ENCODE results near the gene GPR39.

- TF ChIP-seq POLR2A (IDR thresholded peaks at IDR 0.05): no peak
- TF ChIP-seq, protein P1, sequence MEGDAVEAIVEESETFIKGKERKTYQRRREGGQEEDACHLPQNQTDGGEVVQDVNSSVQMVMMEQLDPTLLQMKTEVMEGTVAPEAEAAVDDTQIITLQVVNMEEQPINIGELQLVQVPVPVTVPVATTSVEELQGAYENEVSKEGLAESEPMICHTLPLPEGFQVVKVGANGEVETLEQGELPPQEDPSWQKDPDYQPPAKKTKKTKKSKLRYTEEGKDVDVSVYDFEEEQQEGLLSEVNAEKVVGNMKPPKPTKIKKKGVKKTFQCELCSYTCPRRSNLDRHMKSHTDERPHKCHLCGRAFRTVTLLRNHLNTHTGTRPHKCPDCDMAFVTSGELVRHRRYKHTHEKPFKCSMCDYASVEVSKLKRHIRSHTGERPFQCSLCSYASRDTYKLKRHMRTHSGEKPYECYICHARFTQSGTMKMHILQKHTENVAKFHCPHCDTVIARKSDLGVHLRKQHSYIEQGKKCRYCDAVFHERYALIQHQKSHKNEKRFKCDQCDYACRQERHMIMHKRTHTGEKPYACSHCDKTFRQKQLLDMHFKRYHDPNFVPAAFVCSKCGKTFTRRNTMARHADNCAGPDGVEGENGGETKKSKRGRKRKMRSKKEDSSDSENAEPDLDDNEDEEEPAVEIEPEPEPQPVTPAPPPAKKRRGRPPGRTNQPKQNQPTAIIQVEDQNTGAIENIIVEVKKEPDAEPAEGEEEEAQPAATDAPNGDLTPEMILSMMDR (IDR thresholded peaks at IDR 0.05): no peak
Observed at GRCh38 chr2:132588576-132588975, 172.0 kb downstream of the GPR39 start.
